HG03159 (cell line): Measurements from ENCODE around the gene ETS1.

Experiments
- ATAC-seq: cut with Tn5 transposase; IDR thresholded peaks from one replicate; pipeline ENCODE4 v1.9.1; 2021; ENCODE audit warnings: mild to moderate bottlenecking, moderate library complexity; ENCODE audit not compliant: unreplicated experiment

Gene ETS1

DNA sequence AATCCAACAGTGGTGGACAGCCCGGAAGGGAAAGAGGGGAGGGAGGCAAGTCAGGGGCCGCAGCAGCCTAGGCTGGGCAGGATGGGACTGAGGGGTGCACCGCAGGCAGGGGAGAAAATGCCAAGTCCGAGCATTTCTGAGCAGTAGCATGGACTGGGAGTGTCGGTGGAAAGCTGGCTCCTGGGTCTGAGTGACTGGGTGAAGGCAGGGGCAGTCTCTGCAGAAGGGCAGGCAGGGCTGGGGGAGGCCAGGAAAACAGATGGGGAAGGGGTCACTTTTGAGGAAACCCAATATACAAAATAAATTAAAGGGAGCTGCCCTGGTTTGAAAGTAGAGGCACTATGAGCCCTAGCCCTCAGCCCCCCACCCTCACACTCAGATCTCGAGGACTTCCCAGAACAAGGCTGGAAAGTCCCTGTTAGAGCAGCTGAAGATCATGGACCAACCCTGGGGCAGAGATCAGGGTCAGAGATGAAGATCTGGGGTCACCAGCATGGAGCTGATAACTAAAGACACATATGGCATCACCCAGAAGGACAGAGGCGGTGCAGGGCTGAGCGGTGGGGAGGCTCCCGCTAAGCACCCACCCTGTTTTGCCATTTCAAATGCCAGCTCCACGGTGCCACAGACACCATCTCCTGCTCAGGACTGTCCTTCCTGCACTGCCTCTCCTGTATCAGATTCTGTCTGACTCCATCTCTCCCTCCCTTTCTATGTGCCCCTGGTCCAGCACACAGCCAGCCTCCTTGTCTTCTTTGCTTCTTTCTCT lies 32.4 kb upstream of the ETS1 start:
- ATAC-seq: no peak

DNA sequence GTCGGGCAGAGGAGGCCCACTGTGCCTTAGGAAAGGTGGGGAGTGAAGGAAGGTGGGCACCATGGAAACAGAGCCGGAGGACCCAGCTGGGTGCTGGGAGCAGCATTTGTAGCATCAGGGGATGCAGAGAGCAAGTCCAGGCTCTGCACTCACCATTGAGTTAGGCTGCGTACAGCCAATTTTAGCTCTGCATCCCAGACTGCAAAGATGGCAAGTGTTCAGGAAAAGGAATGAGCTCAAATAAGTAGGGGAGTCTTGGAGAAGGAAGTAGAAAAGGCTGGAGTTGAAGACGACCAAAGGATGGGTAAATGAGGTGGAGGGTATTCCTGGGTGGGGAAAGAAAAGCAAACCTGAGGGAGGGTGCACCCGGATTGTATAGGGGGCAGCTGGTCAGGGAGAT lies 31.6 kb upstream of the ETS1 start:
- ATAC-seq: no peak

DNA sequence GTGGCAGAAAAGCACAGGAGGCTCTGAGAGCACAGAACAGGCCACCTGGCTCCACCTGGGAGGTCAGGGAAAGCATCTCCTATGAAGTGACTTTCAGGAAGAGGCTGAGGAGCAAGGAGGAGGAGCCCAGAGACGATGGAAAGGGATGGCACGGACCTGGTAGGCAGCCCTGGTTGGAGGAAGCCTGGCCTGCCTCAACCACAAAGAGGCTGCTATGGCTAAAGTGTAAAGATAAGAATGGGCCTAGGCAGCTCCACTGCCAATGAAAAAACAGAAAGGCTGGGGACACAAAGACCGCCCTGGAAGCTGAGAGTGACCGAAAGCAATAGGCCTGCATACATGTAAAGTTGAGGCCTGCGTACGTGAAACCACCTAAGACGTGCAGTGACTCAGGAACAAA lies 31.2 kb upstream of the ETS1 start:
- ATAC-seq: no peak

DNA sequence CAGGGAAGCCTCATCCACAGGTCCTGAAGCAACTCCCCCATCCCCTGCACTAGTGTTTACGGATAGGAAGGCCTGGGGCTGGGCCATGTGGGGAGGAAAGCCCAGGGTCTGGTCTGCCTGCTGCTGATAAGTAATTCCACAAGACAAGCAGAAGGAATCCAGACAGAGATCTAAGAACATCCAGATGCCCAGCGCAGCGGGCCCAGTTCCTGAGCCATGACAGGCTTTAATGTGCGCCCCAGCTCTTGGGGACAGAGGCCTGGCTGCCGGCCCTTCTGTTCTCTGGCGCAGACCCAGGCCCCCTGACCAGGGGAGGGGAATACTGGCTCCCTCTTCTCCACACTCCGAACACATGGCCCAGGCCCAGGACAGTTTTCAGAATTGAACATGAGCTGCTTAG lies 28.8 kb upstream of the ETS1 start:
- ATAC-seq: no peak

DNA sequence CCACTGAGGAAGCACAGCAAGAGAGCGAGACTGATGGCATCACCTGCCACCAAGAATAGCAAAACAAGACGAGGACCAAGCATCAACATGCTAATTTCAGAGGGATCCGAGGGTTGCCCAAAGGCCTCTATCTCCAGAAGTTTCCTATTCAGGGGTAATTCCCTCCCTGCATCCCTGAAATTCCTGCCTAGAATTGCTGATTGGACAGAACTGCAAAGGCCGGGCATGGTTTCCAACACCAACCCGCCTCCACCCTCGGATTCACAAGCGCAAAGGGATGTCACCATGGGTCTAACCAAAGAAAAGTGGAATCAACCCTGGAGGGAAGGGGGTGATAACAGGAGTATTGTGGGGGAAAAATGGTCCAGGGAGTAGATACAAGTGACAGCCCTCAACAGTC lies 28.3 kb upstream of the ETS1 start:
- no peak for ATAC-seq

DNA sequence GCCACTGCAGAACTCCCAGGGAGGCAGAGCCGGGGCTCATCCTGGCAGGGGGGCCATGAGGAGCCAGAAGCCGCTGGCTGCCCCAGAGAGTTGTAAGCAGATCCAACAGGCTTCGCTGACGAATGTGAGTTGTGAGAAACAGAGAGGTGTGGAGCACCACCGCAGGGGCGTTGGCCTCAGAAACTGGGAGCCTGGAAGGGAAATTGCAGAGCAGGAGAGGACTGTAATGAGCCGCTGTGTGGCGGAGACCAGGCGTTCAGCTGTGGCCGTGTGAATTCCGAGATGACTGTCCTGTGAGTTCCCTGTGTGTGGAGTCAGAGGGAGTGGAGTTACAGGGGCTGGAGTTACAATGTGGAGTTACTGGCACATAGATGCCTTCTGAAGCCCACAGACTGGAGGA lies 27.7 kb upstream of the ETS1 start:
- no peak for ATAC-seq

DNA sequence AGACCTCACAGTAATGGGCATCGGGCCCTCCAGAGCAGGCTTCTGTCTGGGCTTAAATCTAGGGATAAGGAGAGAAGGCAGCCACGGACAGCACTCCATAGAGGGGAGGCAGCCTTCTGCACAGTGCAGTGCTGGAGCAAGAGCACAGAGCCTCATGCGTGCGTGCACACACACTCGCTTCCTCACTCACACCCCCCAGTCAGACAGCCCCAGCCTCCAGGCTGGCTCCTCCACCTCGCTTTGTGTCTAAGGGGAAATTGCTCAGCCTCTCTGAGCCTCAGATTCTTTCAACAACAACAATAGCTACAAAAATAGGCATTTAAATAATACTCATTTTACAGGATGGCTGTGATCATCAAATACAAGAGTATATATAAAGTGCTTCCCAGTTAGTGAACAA lies 26.7 kb upstream of the ETS1 start:
- no peak for ATAC-seq

DNA sequence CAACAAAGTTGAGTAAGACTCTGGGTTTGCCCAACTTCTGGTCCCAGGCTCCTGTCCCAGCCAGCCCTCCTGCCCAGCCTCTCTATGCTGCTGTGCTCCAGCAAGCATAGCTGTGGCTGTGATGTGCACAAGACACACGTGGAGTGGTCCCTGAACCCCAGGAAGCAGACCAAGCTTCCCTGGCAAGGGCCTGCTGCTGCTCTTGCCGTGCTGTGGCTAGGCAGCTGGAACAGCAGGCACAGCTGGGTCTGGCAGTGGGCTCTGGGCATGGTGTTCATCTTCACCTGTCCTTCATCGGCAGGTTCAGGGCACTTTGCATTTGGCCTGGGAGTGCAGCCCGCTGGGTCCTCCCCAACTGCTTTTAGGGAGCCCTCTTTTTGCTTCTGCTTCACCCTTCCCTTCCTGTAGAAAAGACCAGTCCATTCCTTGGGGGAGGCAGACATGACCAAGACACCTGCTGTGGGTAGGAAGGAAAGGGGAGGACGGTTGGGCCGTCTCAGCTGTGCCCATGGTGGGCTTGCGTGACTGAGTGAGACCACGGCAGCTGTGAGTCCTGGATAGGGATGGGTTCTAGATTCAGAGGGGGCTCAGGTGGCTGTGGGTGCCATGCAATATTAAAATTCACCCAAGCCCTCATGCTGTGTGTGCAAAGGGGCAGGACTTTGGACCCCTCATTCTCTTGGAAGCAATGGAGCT lies 26.1 kb upstream of the ETS1 start:
- no peak for ATAC-seq

DNA sequence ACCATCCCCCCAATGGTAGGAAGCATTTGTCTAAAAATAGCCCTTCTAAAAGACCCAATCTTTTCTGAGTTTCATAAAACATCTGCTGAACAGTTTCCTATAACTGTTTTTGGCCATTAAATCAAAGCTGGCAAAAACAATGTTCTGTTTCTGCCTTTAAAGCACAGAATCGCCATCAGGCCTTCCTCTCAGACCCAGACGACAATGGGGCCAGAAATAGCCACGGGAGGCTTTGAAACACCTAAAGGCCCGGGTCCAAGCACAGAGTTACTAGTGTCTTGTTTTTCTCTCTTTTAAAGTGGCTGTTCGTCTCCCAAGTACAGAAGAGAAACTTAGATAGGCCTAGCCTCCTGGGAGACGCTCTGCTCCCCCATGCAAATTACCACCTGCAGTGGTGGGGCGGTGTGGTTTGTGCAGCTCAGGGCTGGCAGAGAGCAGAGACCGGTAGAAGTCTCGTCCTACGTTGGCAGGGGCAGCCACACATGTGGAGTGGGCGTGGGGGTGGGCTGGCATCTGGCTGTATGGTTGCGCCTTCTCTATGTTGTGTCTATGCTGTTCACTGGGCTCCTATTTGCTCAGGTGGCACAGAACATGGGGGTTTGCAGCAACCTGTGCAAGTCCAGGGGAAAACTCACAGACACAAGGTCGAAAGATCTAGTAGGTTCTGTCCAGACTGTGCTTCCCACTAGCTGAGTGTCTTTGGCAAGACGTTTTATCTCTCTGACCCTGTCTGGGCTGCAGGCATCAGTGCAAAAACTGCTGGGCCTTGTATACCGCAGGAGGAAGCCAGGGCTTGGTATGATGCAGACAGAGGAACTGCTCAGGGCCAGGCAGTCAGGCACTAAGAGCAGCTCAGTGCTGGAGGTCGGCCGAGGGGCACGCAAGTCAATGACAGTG lies 23.6 kb upstream of the ETS1 start:
- peak; percentile 94 for ATAC-seq

DNA sequence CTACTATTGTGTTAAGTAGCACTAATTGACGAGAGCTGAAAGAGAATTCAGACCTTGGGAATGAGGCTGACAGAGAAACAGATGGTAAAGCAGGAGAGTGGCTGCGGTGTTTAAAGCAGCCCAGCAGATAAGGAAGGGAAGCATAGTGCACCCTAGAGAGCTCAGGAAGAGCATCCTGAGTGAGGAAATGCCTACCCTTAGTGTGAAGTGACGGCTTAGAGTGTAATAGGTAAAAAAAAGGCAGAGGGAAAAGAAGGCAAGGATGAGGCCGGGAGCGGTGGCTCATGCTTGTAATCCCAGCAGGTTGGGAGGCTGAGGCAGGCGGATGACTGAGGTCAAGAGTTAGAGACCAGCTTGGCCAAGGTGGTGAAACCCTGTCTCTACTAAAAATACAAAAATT lies 22.4 kb upstream of the ETS1 start:
- ATAC-seq: no peak

DNA sequence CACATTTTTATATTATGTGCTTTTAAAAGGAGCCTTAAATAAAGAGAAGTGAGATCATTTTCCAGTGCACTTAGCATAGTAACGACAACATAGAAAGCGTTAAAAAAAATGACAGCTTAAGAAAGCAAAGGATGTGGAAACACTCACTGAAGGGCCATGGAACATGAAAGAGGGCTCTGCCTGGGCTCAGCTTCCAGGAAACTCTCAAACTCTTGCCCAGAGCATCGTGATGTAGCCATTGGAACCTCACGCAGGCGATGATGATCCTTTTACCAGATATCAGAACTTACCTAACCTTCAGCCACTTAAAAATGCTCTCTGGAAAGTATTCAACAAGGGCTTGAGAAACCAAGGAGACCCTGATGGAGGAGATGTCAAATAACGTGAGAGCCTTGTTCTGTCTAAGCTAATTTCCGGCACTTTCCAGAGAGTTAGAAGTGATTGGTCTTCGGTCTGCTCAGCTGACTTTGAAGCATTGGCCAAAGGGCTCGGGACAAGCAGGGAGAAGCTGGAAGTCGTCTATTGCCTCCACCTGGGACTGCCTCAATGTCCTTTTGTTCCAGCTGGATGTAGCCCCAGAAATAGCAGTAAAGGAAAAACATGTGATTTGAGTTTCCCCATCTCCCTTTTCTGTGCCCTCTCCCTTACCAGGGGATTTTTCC lies 21.5 kb upstream of the ETS1 start:
- ATAC-seq: no peak

DNA sequence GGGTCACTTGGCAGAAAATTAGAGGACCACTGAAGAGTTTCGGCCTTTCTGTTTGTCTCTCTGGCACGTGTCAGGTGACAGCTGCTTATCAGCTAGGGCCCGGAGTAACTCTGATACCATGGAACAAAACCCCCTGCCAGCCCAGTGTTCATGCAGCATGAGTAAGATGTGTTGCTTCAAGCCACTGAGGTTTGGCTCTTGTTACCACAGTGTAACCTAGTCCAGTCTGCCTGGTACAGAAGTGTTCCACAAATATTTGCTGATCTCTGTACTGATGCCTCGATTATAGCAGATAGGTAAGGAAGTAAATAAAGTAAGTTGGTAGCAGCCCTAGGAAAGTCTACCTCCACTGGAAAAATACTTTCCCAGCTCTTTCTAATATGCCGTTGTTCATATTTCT lies 20.5 kb upstream of the ETS1 start:
- ATAC-seq: no peak

DNA sequence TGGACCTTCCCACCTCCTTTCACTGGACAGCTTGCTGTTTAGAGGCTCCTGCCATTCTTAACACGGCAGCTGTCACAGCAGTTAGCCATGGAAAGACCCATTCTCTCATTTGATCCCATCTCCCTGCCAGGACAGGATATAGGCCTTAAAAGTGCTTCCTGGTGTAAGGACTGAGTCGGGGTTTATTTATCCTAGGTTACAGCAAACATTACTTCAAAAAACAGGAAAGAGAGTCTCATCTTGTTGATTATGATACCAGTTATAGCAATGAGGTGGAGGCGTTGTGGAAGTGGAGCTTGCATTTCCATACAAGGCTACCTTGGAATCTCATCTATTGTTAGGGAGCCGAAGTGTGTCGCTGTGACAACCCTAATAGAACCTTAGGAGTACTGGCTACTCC lies 17.4 kb upstream of the ETS1 start:
- no peak for ATAC-seq

DNA sequence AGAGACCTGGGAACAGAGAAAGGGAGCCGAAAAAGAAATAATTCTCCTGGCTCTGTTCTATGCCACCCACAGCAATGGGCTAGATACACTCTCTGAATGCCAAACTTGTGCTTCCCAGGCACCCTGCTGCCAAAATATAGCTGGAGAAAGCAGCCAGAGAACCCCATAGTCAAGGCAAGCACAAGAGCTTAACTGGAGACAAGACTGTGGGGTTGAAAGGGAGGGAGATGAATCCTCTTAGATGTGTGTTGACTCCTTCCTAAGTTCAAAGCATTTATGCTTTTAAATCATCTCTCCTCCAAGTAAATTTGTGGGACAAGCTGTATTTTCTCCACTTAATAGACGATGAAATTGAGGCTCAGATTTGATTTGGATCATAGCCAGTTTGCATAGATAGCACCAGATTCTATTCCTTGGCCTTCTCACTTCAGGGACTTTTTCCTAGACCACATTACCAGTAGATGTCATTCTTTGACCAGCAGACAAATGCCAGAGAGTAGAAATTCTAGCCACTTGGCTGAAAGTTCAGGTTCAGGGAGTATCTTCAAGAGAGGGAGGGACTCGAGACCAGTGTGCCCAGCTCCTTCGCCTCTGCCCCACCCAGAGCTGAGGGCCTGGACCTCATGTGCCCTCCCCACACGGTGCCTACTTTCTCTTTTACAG lies 16.5 kb upstream of the ETS1 start:
- no peak for ATAC-seq

DNA sequence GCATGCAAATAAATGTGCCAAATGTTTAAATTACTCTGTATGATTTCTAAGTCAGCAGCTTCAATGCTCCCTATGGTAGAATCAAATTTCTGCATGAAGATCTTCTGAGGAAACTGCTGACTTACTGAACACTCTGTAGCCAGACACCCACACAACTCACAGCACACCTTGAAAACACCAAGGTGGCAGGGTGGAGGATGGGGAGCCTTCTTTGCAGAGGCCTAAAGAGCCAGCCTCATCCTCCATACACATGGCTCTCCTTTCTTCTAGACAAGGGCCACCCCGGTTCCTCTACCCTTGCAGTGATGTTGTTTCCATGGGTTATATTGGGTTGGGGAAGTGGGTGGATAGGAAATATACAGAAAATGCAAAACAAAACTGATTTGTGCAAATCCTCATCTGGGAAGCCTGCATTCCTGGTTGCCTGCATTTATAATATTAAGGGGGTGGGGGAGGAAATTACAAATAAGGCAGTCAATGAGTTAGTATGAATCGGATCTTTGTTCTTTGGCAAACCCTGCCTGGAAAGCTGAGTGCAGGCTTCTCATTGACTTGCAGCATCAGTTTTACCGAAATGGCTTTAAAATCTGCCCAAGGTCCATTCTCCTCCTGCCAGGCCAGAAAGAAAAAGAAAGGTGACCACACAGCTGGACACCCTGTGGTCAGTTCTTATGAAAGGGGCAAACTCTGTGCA lies 15.8 kb upstream of the ETS1 start:
- ATAC-seq: no peak

DNA sequence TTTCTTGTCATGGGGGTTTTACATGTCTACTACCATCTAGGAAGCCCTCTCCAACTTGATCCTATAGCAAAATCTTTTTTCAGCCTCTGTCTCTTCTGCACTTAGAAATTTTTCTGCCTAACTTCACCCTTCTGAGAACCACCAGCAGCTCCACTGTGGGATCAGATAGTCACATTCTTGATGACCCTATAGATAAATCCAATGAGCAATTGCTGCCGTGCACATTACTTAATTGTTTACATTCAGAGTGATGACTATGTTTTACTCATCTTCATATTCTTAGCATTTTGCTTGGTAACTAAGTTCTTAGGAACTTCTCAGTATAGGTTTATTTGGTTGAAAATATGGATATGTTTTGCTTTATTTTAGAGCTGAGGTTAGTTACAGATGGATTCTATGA lies 12.4 kb upstream of the ETS1 start:
- no peak for ATAC-seq

DNA sequence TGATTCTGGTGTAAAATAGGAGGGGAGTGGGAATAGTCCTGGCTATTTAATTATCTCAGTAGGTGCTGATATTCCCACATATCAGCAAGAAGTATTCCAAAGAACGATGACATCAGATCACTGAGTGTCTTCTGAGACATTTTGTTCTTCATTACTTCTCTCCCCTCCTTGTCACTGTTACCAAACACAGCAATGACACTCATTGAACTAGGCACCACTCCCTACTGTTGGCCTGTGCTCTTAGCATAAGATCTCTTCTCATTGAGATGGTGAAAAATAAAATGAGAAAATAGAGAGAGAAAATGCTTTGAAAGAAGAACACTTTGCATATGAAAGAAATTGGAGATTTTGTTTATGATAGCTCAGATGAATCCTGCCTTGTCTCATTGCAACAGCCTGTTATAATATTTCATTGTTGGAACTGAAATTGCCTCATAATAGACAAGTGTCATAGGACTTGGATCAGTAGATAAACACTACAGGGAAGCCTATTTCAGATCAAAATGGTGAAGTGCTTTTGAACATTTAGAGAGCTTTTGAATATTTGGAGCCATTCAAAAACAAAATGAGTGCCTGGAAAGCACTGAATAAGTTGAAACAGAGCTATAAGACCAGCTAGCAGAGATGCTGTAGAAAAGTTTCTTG lies 11.3 kb upstream of the ETS1 start:
- ATAC-seq: no peak

DNA sequence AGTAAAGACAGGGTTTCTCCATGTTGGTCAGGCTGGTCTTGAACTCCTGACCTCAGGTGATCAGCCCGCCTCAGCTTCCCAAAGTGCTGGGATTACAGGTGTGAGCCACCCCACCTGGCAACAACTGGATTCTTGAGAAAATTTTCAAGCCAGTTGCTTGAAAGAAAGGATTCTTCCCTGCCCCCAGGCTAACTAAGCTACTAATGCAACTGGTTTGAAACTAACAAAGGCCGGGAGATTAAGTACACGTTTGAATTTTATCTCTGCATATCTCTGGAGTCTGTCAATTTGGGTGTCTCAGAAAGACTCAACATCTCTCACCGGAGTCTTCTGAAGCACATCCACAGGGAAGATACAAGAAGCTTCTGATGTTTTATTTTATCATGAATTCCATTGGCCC lies 10.7 kb upstream of the ETS1 start:
- ATAC-seq: no peak

DNA sequence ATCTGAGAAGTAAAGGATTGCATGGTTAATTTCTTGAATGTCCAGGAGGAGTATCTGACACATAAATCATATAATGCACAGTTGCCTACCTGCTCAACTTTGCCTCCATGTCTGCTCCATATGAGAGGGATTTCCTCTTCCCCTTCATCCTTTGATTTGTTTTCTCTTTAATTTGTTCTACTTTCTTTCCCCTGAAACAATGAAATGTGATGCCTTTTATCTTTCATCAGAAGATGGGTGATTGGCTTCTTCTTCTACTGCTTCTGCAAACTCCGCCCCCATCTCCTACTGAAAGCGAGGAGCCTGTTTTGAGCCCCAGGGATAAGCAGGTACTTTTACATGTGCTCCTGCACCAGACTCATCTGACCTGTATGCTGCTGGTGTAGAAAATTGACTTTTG lies 9.9 kb upstream of the ETS1 start:
- ATAC-seq: no peak

DNA sequence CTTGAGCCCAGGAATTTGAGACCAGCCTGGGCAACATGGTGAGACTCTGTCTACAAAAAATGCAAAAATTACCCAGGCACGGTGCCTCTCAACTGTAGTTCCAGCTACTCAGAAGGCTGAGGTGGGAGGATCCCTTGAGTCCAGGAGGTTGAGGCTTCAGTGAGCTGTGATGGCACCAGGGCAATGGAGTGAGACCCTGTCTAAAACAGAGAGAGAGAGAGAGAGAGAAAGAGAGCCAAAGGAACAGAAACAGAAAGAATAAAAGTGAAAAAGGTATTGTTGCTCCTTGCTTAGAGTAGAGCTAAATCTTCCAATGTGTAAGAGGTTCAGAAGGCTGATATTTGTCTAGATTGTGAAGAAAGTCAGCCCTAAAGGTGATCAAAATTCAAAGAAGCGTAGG lies 8.9 kb upstream of the ETS1 start:
- no peak for ATAC-seq
